Breast epithelium (tissue), 3 donors: ENCODE results near the gene ALDH1A2.

ENCODE experiments used
- POLR2AphosphoS5 ChIP-seq, 3 donors: sonication (generic); formaldehyde crosslinking; IDR thresholded peaks; one replicate each; pipeline ENCODE4 v1.6.1; 2017; ENCODE audit warnings: antibody characterized with exemption in 3 of 3
- TF ChIP-seq, protein P1 (sequence below), 3 donors: fragments of 450-650 bp; IDR thresholded peaks; one replicate each; pipeline ENCODE4 v1.5.1; 2016 to 2017; ENCODE audit warnings: antibody characterized with exemption in 3 of 3, mild to moderate bottlenecking in 3 of 3, moderate library complexity in 3 of 3

DNA sequence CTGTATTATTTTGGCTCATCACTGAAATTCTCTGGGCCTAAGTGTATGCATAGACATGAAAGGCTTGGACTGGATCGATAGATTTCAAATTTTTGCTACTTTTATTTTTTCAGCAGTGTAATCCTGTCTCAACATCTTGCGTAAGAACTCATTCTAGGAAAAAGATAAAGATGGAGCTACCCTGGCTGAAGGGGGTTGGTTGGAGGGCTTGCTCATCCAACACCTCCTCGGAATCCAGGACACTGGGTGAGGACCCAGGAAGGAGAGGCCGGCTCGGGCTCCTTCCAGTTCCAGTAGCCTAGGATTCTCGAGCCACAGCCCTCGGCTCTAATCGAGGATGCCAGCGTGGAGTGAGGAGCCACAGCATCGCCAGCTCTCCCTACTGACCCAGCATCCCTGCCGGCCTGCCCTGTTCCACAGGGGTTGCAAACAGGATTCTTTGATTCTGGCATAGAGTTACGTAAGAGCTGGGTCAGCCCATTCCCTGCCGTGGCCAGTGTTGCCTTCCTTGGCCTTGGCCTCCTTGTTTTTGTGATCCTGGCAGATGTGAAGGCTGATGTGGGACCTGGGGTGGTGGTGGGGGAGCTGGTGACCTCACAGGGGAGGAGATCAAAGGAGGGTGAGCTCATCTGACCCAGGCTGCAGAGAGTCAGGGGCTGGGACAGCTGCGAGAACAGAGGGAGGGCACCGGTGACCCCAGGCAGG, 149.5 kb downstream of the ALDH1A2 start:
- TF ChIP-seq, protein P1, sequence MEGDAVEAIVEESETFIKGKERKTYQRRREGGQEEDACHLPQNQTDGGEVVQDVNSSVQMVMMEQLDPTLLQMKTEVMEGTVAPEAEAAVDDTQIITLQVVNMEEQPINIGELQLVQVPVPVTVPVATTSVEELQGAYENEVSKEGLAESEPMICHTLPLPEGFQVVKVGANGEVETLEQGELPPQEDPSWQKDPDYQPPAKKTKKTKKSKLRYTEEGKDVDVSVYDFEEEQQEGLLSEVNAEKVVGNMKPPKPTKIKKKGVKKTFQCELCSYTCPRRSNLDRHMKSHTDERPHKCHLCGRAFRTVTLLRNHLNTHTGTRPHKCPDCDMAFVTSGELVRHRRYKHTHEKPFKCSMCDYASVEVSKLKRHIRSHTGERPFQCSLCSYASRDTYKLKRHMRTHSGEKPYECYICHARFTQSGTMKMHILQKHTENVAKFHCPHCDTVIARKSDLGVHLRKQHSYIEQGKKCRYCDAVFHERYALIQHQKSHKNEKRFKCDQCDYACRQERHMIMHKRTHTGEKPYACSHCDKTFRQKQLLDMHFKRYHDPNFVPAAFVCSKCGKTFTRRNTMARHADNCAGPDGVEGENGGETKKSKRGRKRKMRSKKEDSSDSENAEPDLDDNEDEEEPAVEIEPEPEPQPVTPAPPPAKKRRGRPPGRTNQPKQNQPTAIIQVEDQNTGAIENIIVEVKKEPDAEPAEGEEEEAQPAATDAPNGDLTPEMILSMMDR (IDR thresholded peaks at IDR 0.05): no peak
- TF ChIP-seq POLR2AphosphoS5 (IDR thresholded peaks at IDR 0.05): no peak
